SH-SY5Y (cell line): ENCODE measurements around the gene SSTR5.

Experiments used
- GATA2 ChIP-seq: IDR thresholded peaks from 2 replicates; pipeline ENCODE4 v1.6.1; 2011; ENCODE audit warnings: mild to moderate bottlenecking, low read depth, low read length
- GATA3 ChIP-seq: IDR thresholded peaks from 2 replicates; pipeline ENCODE4 v1.6.1; 2011; ENCODE audit warnings: low read depth, mild to moderate bottlenecking, low read length, moderate library complexity

SSTR5 gene

DNA sequence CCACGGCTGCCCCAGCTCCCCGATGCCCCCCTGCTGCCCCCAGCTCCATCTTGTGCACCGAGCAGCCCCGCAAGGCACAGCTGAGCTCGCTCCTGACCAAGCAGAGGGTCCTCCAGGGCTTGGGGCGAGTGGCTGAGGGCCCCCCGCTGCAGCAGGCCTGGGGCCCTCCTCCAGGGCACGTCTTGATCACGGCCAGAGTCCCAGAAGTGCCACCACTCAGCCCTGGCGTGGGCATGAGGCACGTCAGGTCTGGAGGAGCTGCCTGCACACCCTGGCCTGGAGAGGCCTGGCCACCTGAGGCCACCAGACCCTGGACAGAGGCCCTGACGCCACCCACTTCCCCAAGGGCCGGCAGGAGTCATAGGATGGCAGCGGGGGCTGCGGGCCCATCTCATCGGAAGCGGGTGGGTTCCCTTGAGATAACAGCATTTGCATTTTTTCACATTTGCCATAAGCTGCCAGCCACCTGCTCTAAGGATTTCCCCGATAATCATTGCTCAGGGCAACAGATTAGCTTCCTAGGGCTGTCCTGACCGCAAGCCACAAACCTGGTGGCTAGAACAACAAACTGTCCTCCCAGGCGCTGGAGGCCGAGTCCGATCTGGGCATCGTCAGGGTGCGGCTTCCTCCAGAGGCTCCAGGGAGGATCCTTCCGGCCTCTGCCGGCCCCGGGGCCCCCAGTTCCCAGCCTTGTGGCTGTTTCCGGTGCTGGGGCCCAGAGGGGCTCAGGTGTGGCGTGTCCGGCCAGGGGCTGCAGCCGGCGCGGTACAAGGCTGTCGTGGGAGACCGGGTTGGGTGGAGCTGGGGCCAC lies 47.4 kb downstream of the SSTR5 start:
- TF ChIP-seq GATA3 (no peak), GATA2 (no peak)

DNA sequence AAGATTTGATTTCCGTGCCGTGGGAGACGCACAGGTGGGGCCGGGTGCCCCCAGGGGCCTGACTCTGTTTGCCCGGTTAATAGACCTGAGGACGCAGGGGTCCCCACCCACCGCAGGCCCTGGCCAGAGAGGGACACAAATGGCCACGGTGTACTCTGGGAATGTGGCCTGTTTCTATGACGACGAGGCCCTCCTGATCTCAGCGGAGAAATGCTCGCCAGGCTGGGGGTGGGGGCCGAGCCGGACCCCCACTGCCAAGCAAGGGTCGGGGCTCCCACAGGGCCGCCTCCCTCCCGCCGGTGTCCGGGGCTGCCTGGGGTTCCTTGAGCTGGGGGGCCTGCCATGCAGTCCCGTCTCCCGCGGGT lies 48.0 kb downstream of the SSTR5 start:
- no peak for TF ChIP-seq GATA3
- TF ChIP-seq GATA2: no peak

DNA sequence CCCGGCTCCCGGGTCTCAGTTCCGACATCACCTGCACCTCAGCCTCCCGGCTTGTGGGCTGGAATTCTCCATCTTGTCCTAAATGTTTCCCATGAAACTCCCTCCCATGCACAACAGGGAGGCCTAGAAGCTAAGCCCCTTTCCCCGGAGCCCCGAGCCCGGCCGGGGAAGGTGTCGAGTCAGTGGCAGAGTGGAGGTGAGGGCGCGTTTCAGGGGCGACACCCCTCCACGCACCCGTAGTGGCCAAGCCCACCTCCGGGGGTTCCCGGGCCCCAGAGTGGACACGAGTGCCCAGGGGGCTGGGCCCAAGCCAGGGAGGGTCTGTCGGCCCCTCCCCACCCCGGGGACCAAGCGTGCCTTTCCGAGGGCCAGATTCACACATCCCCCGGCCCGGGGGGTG lies 48.5 kb downstream of the SSTR5 start:
- TF ChIP-seq GATA3 (no peak), GATA2 (no peak)

DNA sequence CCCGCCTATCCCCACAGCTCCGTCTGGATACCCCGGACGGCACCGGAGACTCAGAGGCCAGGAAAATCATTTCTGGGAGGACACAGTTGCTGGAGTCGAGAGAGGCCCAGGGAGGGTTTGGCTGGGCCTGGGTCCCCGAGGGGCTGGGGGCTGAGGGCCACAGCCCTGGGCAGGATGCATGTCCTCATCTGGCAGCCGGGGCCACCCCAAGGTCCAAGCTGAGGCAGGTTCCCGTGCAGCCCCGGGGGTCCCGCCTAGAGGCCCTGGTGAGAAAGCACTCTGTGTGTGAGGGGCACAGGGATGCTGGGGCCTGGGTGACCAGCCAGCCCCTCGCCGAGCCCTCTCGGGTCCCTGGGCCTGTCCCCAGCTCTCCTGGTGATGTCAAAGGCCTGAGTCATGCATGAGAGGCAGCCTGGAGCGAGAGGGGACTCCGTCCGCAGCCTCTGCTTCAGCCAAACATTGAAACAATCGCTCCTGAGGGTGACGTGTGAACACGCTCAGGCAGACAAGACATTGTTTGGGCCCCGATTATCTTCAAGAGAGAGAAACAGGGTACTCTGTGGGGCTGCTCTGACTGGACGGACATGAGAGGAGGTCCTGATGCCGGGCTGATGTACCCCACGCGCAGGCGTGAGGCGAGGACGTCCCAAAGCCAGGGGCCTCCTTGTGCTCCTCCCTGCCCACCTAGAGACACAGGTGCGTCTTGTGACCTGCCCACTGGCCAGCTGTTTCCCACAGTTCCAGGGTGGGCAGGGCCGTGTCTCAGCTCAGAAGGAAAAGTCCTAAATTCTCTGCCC lies 49.3 kb downstream of the SSTR5 start:
- TF ChIP-seq GATA2 (no peak), GATA3 (no peak)

DNA sequence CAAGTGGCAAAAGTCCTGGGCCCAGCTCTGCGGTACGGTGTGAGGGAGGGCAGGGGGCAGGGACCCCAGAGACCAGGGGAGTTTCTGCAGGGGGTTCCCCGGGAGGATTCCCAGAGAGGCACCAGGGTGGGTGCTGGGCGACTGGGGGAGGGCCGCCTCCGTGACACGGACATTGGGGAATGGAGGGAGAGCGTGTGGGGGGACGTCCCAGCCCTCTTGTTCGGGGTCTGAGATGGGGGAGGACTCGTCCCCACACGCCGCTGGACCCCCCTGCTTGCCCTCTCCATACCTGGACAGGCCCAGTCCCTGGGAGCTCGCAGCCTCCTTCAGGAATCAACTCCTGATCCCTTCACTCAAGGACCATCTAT lies 49.8 kb downstream of the SSTR5 start:
- TF ChIP-seq GATA2: no peak
- TF ChIP-seq GATA3: no peak

DNA sequence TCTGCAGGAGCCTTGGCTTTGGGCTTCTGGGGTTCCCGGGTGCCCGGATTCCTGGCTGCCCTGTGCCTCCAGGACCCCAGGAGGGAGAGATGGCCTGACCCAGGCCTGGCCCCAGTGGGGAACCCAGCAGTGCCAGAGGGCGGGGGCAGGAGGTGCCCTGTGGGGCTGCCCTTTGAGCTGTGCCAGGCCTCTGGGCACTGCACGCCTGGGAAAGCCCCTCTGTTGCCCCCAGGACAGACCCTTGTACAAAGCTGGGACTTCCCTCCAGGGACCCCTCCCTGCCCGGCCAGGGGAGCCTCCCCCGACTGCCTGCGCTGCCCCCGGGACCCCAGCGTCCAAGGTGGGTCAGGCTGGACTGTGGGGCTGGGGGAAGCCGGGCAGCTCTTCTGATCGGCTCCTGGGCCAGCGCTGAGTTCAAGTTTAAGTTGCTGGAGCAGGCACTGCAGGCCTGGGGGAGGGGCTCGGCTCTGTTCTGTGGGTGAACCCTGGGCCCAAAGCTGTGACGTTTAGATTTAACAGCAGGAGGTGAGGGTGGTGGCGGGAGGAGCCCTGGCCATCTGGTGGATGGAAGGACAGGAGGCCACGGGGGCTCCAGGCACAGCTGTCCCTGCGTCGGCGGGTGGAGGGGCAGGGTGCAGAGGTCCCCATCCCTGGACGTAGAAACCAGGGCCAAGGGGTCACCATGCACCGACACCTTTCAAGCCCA lies 51.1 kb downstream of the SSTR5 start:
- no peak for TF ChIP-seq GATA3
- no peak for TF ChIP-seq GATA2

DNA sequence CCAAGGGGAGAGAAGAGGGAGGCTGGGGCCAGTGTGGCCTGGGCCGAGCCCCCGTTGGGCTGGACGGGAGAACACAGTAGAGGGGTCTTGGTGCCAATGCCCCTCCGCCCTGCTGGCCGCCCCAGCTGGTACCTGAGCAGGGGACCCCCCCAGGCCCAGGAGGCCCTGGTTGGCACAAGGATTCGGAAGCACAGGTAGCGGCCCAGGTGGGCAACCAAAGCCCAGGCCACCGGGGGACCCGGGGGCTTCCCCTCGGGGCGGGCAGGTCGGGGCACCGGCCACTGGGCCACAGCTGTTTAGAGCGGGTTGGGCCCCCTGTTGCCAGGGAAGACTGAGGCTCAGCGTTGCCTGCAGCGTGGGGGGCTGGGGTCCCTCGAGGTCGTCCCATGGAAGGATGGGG lies 51.7 kb downstream of the SSTR5 start:
- TF ChIP-seq GATA3: no peak
- no peak for TF ChIP-seq GATA2

DNA sequence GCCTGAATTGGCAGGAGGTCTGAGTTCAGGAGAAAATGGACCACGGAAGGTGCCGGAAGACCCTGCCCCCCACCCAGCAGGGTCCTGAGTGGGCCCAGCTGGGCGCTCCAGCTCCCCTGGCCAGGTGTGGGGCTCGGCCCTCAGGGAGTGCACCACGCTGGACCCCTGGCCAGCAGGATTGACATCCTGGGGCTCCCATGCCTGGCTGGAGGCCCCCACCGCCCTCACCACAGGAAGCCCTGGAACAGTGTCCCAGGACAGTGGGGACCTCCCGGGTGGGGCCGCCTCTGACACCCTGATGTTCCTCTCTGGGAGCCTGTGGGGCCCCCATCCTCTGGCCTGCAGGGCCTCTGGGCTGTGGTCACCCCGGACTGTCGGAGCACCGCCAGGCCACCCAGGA lies 52.2 kb downstream of the SSTR5 start:
- no peak for TF ChIP-seq GATA3
- TF ChIP-seq GATA2: no peak

DNA sequence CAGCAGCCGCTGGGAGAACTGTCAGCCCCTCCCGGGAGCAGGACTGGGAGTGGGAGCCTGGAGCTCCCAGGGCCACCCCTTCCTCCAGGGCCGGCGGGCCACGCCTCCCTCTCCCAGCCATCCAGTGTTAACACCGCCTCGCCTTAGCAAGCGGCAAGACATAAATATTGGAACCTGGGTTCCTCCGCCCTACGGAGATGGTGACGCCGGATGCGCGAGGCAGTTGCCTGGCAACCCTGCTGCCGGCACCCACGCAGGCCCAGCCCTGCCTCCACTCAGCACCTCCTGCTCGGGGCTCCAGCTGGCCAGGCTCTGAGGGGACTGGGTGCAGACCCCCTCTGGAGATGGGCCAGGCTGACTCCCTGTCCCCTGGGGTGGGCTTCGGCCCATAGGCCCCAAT lies 52.9 kb downstream of the SSTR5 start:
- TF ChIP-seq GATA3 (no peak), GATA2 (no peak)

DNA sequence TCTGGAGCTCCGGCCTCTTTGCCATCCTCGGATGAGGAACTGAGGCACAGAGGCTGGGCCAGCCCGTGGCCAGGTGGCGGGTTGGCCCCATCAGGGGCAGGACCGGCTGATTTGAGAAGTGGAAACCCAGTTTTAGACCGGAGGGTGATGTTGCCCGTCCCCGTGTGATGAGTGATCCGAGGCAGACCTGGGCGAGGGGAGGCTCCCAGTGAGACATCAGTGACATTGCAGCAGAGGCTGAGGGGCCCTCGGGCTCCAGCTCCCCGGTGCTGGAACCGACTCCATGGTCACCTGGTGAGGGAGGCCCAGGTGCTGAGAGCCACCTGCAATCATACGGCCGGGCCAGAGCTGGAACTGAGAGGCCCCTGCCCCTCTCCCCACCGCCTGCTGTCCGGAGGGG lies 53.5 kb downstream of the SSTR5 start:
- TF ChIP-seq GATA3: no peak
- TF ChIP-seq GATA2: no peak

DNA sequence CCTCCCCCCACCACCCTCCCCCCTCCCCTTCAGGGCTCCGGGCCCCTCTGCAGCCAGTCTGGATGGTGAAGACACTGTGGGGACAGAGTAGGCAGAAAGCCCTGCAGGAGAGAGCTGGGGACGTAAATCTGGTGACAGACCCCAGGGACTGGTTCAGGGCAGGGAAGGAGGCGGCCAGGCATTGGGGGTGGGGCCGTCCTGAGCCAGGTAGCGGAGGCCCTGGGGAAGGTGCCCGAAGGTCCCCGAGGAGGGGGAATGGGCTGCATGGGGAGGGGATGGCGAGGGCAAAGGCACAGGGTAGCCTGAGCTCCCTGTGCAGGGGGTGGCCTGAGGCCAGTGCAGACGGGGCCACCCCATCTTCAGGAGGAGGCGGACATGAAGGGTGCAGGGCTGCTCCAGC lies 54.0 kb downstream of the SSTR5 start:
- TF ChIP-seq GATA3 (no peak), GATA2 (no peak)

DNA sequence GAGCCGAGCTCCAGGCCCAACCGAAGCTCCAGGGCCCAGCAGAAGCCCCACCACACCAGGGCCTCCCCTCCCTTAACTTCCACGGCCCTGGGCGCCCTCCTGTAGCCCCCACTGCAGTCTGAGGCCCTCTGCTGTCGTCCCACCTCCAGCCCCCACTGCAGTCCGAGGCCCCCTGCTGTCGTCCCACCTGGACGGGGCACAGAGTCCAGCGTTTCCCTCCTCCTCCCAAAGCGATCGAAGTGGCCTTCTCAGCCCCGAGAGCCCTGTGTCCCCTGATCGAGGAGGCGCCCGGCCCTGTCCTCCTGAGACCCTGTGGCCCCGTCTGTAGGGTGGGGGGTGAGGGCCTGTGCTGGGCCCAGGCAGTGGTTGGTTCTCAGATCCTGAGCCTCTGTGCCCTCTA lies 54.6 kb downstream of the SSTR5 start:
- TF ChIP-seq GATA3 (no peak), GATA2 (no peak)

DNA sequence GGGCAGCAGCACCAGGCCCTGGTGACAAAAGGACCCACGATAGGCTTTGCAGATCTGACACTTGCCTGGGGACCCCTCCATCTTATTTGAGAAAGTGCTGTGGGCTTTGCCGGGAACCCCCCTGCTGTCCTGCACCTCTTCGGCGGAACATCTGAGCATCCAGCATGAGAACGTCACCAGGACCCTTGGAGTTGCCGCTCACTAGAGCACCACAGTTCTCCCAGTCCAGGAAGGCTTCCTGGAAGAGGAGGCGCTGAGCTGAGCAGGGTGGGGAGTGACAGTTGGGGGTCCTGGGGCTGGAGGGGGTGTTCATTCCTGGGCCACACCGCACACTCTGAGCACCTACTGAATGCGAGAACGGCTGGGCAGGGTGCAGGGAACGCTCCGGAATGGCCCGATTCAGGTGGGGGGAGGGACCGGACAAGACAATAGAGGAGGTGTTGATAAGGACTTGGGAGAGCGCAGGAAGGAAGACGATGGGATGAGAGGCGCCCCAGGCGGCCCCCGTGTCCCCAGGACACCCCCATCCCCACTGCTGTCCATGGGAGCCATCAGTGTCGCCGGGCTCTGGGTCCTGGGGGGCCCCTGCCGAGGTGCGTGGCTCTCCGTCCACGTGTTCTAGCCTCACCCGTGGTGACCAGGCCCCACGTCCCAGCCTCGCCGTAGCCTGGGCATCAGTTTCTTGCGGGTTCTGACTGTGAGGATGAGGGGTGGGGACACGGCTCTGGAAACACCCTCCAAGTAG lies 55.6 kb downstream of the SSTR5 start:
- TF ChIP-seq GATA2 (no peak), GATA3 (no peak)
